ENCODE results near the gene ETV7.

GRCh38 chr6:36343109-36343680, 44.3 kb downstream of the ETV7 start:
- TF ChIP-seq BACH2 (CRISPR knock-in tag; IDR thresholded peaks at IDR 0.05; ENCODE audit: borderline replicate concordance) (no peak), CSDC2 (CRISPR knock-in tag; IDR thresholded peaks at IDR 0.05) (no peak), OSR1 (CRISPR knock-in tag; IDR thresholded peaks at IDR 0.05) (no peak), ZFP30 (CRISPR knock-in tag; IDR thresholded peaks at IDR 0.05) (no peak), CSRNP3 (CRISPR knock-in tag; IDR thresholded peaks at IDR 0.05) (no peak), ZFP3 (CRISPR knock-in tag; IDR thresholded peaks at IDR 0.05) (no peak), ARNTL (CRISPR knock-in tag; IDR thresholded peaks at IDR 0.05; ENCODE audit: borderline replicate concordance, low read depth) (no peak), ZNF565 (CRISPR knock-in tag; conservative IDR thresholded peaks at IDR 0.05; ENCODE audit: low read depth) (no peak), PATZ1 (CRISPR knock-in tag; IDR thresholded peaks at IDR 0.05; ENCODE audit: borderline replicate concordance) (no peak), TOX (CRISPR knock-in tag; IDR thresholded peaks at IDR 0.05; ENCODE audit: borderline replicate concordance) (no peak), ZNF70 (CRISPR knock-in tag; IDR thresholded peaks at IDR 0.05) (no peak), ESRRG (CRISPR knock-in tag; IDR thresholded peaks at IDR 0.05) (no peak)
- TF ChIP-seq, protein P1, sequence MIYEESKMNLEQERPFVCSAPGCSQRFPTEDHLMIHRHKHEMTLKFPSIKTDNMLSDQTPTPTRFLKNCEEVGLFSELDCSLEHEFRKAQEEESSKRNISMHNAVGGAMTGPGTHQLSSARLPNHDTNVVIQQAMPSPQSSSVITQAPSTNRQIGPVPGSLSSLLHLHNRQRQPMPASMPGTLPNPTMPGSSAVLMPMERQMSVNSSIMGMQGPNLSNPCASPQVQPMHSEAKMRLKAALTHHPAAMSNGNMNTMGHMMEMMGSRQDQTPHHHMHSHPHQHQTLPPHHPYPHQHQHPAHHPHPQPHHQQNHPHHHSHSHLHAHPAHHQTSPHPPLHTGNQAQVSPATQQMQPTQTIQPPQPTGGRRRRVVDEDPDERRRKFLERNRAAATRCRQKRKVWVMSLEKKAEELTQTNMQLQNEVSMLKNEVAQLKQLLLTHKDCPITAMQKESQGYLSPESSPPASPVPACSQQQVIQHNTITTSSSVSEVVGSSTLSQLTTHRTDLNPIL (CRISPR knock-in tag; IDR thresholded peaks at IDR 0.05; ENCODE audit: low read depth), result no peak
